GM19351 (cell line): ENCODE measurements around the gene TRIM27.
"Not testable (repeated sequence)": the region's sequence is repeated elsewhere in the genome, so short reads cannot be mapped to it uniquely, and the experiment has no call there.

ENCODE experiments used
- ATAC-seq: cut with Tn5 transposase; IDR thresholded peaks from one replicate; pipeline ENCODE4 v1.9.1; 2021; ENCODE audit warnings: mild to moderate bottlenecking, moderate library complexity; ENCODE audit not compliant: unreplicated experiment

The TRIM27 gene

DNA sequence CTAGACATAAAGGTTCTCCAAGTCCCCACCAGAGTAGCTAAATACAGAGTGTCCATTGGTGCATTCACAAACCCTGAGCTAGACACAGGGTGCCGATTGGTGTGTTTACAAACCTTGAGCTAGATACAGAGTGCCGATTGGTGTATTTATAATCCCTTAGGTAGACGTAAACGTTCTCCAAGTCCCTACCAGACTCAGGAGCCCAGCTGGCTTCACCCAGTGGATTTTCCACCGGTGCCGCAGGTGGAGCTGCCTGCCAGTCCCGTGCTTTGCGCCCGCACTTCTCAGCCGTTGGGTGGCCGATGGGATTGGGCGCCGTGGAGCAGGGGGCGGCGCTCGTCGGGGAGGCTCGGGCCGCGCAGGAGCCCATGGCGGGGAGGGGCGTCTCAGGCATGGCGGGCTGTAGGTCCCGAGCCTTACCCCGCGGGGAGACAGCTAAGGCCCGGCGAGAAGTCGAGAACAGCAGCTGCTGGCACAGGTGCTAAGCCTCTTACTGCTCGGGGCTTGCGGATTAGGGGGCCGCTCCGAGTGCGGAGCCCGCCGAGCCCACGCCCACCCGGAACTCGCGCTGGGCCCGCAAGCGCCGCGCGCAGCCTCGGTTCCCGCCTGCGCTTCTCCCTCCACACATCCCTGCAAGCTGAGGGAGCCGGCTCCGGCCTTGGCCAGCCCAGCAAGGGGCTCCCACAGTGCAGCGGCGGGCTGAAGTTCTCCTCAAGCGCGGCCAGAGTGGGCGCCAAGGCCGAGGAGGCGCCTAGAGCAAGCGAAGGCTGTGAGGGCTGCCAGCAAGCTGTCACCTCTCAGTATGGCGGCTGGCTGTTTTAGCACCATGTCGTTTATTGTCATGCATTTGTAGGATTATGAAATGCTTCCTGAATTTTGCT, 57.3 kb downstream of the TRIM27 start:
- peak; percentile 60 for ATAC-seq

DNA sequence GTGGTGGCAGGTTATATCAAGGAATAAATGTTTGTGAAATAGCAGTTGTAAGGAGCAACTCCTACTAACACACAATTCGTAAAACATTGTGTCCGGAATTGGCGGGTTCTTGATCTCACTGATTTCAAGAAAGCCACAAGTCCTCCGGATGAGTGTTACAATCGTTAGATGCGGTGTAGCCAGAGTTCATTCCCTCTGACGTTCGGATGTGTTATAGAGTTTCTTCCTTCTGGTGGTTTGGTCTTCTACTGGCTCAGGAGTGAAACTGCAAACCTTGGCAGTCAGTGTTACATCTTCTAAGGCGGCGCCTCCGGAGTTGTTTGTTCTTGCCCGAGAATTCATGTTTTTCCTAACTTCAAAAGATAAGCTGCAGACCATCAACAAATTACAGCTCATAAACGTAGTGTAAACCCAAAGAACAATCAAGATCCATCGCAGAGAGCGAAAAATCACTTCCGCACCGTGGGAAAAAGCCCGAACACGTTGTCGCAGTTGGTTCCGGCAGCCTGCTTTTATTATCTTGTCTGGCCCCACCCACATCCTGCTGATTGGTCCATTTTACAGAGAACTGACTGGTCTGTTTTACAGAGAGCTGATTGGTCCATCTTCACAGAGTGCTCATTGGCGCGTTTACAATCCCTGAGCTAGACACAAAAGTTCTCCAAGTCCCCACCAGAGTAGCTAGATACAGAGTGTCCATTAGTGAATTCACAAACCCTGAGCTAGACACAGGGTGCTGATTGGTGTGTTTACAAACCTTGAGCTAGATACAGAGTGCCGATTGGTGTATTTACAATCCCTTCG, 58.2 kb downstream of the TRIM27 start:
- no peak for ATAC-seq

DNA sequence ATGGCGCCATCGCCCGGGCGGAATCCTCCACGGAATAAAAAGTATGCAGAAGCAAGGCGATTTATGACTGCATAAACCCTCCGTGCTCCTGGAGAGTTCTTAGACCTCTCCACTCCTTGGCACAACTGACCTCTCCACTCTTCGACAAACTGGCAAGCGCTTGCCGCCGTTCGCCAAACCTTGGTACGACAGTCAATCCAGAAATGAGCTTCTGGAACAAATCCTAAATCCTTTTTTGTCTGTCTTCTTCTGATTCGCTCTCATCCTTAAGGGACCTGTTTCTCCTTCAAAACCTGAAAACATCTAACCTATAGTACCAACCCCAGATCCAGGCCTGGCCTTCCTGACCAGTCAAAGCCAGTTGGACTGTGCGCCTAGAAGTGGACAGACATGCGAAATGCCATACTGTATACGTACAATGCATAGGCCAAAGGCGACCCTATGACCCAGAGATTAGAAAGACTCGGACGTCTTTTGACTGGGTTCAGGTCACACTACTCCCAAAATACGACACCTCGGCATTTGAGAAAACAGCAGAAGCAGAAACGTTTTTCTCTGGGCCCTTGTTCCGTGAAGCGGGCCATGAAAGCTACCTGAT, 59.4 kb downstream of the TRIM27 start:
- no peak for ATAC-seq

DNA sequence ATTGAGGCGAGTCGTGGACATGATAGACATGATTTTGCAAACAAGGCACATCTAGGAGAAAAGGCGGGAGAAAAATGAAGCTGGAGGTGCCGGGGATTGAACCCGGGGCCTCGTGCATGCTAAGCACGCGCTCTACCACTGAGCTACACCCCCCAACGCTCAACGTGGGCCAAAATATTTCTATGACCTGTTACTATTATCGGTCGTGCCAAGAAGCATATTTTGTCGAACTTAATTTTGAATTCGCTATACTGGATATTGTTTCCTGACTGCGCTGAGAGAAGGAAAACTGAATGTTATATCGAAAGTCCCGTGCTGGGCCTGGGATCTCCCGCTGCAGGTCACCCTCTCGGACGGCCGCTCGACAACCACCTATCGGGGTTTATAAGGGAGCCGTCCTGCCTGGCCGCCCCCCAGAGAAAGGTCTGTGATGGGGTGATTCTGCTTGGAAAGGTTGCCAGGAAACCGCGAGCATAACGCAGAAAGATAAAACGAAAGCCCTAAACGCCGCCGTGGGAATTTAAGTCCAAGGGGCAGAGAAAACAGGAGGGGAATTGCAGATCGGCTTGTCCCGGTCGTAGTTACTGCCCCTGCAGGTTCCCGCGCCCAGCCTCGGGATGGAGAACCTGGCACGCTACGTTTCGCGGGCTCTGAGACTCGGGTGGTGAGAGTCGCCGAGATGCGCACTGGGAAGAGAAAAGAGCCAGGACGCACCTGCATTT, 60.0 kb downstream of the TRIM27 start:
- no peak for ATAC-seq

DNA sequence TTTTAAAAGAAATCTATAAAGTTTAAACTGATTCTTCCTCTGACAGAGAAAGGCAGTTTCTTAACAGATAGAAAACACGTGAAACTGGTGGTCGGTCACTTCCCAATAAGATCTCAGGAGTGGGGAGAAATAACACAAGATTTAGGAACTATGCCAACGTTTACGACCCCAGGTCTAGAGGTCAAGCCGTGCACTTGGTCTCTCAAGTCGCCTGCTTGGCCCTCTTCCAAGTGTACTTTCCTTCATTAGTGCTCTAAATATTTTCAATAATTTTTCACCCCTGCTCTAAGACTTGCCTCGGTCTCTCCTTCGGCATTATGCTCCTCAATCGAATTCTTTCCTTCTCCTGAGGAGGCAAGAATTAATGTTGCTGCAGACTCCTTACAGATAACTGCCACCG, 61.7 kb downstream of the TRIM27 start:
- no peak for ATAC-seq

DNA sequence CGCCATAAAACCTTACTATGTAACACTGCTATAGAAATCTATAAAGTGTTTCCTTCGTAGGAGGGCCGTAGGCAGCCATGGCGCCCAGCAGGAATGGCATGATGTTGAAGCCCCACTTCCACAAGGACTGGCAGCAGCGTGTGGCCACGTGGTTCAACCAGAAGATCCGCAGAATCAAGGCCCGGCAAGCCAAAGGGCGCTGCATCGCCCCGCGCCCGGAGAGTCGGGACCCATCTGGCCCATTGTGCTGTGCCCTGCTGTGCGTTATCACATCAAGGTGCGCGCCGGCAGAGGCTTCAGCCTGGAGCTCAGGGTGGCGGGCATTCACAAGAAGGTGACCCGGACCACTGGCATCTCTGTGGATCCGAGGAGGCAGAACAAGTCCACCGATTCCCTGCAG, 62.4 kb downstream of the TRIM27 start:
- no peak for ATAC-seq

DNA sequence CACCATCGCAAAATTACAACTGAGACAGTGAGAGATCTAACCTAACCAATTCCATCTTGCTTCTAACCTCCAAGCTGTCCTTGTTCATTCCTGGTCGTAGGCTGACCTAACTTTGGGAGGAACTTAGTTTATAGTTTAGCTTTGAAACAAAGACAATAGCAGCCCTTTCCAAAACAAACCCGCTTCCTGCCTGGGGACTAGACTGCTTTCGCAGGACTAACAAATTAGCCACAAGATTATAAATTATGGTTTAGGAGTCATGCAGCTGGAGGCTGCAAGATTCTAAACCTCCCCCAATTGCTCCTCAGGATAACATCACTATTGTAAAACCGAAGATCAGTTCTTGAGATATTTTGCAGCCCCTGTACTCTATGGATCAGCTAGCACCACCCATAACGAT, 63.2 kb downstream of the TRIM27 start:
- no peak for ATAC-seq

DNA sequence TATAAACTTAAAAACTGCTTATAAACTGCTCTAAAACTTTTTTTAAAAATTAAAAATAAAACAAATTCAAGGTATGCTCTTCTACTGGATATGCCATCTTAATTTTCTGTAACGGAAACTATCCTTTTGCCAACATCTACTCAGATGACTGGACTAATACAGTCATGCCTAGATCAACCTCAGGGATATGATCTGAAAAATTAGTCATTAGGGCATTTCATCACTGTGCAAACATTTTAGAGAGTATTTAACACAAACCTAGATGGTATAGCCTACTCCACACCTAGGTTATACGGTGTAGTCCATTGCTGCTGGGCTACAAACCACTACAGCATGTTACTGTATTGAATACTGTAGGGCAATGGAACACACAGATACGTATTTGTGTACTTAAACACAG, 64.8 kb downstream of the TRIM27 start:
- no peak for ATAC-seq

DNA sequence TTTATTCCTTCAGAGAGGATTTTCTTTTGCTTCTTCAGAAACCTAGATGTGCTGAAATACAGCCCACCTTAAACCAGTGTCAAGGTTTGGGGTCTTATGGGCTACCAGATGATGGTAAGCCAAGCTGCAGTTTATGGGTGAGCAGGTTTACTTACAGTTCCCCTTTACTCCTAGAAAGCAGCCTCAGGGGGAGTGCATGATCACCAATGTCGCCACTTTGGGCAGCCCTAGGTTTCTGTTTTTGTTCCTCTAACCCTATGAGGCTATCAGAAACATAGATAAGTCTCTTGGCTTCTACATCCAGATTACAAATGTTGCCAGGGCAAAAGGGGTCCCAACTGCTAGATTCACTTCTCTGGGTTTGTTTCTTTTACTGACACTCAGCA, 67.2 kb downstream of the TRIM27 start:
- ATAC-seq = no peak

DNA sequence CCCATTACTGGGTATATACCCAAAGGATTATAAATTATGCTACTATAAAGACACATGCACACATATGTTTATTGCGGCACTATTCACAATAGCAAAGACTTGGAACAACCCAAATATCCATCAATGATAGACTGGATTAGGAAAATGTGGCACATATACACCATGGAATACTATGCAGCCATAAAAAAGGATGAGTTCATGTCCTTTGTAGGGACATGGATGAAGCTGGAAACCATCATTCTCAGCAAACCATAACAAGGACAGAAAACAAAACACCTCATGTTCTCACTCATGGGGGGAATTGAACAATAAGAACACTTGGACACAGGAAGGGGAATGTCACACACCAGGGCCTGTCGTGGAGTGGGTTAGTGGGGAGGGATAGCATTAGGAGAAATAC, 69.4 kb downstream of the TRIM27 start:
- ATAC-seq = not testable (repeated sequence)
